AG04450 (cell line): ENCODE measurements around the gene XPO1. TPM values are rescaled to one million over a fixed set of nuclear protein-coding genes. Genes with fewer than 3 reads are reported as not detected.

ENCODE experiments used
- CTCF ChIA-PET: fragments of 300-600, 350-600 bp; formaldehyde crosslinking; extraction: SDS; loops from one replicate; lab custom pipeline; 2022; ENCODE audit warnings: antibody characterized with exemption, inconsistent platforms; lab: Charles Lee
- POLR2A ChIA-PET: fragments of 350-600 bp; formaldehyde crosslinking; extraction: SDS; loops from one replicate; lab custom pipeline; 2021; ENCODE audit warnings: antibody characterized with exemption, inconsistent platforms; lab: Yijun Ruan, JAX
- DNase-seq: peaks from one replicate; pipeline ENCODE4 v3.0.0-alpha.2; 2011; ENCODE audit warnings: low read depth, low spot score
- H3K27ac ChIP-seq: one replicate; pipeline ENCODE4 v1.5.1; 2012; ENCODE audit warnings: low read depth, low read length, control low read depth
- H3K27me3 ChIP-seq: one replicate; pipeline ENCODE4 v1.6.0; 2012; ENCODE audit warnings: low read length; ENCODE audit not compliant: control insufficient read depth, insufficient read depth
- H3K4me3 ChIP-seq: 2 replicates; pipeline ENCODE4 v1.5.1; 2011; ENCODE audit warnings: mild to moderate bottlenecking, low read depth, low read length, control low read depth
- H3K9me3 ChIP-seq: 2 replicates; pipeline ENCODE4 v1.5.1; 2012; ENCODE audit warnings: low read length; ENCODE audit not compliant: control insufficient read depth, insufficient read depth
- polyA plus RNA-seq: library from polyadenylated mRNA; depleted of rRNA; stranded (reverse); fragments of >200 nt; gene quantifications from 2 replicates; pipeline ENCODE4 v1.2.3, GENCODE V29; 2011
- TF ChIP-seq, protein P1 (sequence below): IDR thresholded peaks from 2 replicates; pipeline ENCODE4 v1.5.1; 2011; ENCODE audit warnings: low read depth, low read length, control low read depth, inconsistent platforms

The XPO1 gene
- polyA plus RNA-seq, 1 experiment = 143 TPM

DNA sequence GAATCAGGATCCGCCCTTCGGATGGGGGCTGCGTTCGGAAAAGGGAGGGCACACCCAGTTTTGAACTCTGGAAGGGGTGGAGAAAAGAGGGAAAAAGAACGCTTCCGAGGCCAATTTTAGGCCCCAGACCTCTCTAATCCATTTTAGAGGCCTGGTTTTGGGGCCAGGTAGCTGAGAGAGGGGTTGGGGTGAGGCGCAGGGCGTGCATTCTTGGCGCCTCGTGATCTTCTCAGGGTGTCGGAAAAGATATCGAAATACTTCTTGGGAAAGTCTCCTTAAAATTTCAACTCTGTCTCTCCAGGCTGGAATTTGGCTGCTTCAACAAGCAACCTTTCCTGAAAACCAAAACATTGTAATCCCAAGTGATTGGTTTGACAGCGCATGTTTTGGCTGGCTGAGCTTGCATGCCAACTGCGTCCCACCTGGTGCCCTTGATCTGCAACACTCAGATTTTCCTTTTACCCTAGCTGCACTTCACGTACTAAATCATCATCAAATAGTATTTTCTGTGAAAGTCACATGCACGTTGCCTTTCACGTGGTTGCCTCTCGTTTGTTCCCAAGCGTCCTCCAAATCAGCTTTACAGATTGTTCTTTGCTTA lies 864 bp upstream of the XPO1 start:
- no peak for DNase-seq
- Histone ChIP-seq H3K4me3 (peak overlapping the region; percentile 90), H3K9me3 (no peaks in the 10 kb centered on the region), H3K27me3 (no peaks in the 10 kb centered on the region), H3K27ac (peak overlapping the region; percentile 94)
- TF ChIP-seq, protein P1, sequence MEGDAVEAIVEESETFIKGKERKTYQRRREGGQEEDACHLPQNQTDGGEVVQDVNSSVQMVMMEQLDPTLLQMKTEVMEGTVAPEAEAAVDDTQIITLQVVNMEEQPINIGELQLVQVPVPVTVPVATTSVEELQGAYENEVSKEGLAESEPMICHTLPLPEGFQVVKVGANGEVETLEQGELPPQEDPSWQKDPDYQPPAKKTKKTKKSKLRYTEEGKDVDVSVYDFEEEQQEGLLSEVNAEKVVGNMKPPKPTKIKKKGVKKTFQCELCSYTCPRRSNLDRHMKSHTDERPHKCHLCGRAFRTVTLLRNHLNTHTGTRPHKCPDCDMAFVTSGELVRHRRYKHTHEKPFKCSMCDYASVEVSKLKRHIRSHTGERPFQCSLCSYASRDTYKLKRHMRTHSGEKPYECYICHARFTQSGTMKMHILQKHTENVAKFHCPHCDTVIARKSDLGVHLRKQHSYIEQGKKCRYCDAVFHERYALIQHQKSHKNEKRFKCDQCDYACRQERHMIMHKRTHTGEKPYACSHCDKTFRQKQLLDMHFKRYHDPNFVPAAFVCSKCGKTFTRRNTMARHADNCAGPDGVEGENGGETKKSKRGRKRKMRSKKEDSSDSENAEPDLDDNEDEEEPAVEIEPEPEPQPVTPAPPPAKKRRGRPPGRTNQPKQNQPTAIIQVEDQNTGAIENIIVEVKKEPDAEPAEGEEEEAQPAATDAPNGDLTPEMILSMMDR = no peak
- CTCF ChIA-PET = interaction anchor here (0.8 kb wide), 1 partner anchor 251 kb away, joined by 5 read pairs; no protein-coding TSS in a partner anchor
- POLR2A ChIA-PET = interaction anchor here (0.8 to 1.5 kb wide), 4 partner anchors 9 to 315 kb away, joined by 3 to 10 read pairs (median 5); partner anchors contain the start of gene FAM161A

- ChIA-PET CTCF (interaction anchor here (0.7 to 1.2 kb wide), 2 partner anchors 121 to 134 kb away, joined by 3 to 4 read pairs; no protein-coding TSS in a partner anchor), POLR2A (interaction anchor here (0.6 to 1.5 kb wide), 8 partner anchors 21 to 360 kb away, joined by 3 to 10 read pairs (median 4); partner anchors contain the start of gene FAM161A)
- TF ChIP-seq, protein P1 = no peak
- Histone ChIP-seq H3K27me3 (no peaks in the 10 kb centered on the region), H3K27ac (peak overlapping the region; percentile 95), H3K4me3 (peak overlapping the region; percentile 90), H3K9me3 (no peaks in the 10 kb centered on the region)
- DNase-seq = no peak
Observed at GRCh38 chr2:61537950-61538199, 281 bp downstream of the XPO1 start.

DNA sequence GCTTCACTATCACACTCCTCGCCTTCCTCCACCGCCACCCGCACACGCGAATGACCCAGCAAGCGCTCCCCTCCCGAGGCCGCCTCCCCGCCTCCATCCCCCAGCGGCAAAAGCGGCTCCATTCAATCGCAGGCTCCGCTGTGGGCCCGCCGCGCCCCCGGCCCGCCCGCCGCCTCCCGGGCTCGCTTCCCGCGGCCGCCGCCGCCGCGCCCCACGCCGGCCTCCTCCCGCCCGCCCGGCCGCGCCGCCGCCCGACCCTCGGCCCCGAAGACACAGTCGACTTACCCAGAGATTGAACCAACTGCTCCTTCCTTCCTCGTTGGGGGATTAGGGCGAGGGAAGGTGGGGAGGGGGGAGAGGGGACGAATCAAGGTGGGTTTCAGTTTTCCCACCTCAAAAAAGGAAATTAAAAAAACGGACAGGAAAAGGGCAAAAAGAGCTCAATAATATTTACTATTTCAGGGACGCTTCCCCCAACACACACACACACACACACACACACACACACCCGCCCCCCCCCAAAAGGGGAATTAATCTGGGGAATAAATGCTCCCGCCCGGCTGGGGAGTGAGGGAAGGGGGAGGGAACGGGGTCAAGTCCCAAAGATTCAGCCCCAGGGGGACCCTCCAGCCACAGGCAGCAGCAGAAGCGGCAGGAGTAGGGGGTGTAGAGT lies 743 bp downstream of the XPO1 start:
- no peaks in the 10 kb centered on the region for H3K27me3 ChIP-seq
- H3K4me3 ChIP-seq = peak overlapping the region; percentile 90
- no peaks in the 10 kb centered on the region for H3K9me3 ChIP-seq
- peak overlapping the region; percentile 95 for H3K27ac ChIP-seq
- TF ChIP-seq, protein P1 = no peak
- CTCF ChIA-PET = interaction anchor here (0.6 to 1.2 kb wide), 2 partner anchors 28 to 121 kb away, joined by 3 read pairs; no protein-coding TSS in a partner anchor
- POLR2A ChIA-PET = interaction anchor here (0.6 to 1.5 kb wide), 9 partner anchors 20 to 1650 kb away, joined by 3 to 10 read pairs (median 4); partner anchors contain the start of gene FAM161A
- DNase-seq = no peak

- Histone ChIP-seq H3K27ac (peak overlapping the region; percentile 72), H3K9me3 (peaks cover 4% of the 10 kb centered on the region; the same call in 1 of the 2 replicates), H3K27me3 (no peaks in the 10 kb centered on the region), H3K4me3 (peak overlapping the region; percentile 90)
- CTCF ChIA-PET = interaction anchor here (0.6 to 1.2 kb wide), 2 partner anchors 28 to 122 kb away, joined by 3 read pairs; no protein-coding TSS in a partner anchor
- POLR2A ChIA-PET = interaction anchor here (0.6 to 1.2 kb wide), 3 partner anchors 48 to 1651 kb away, joined by 3 to 4 read pairs (median 4); no protein-coding TSS in a partner anchor
- TF ChIP-seq, protein P1 = no peak
- peak; percentile 56 for DNase-seq
Observed at GRCh38 chr2:61536572-61537276, 1.4 kb downstream of the XPO1 start.
